GM19025 (cell line): ENCODE data around the gene TIMM44.

Experiments used
- ATAC-seq: cut with Tn5 transposase; IDR thresholded peaks from one replicate; pipeline ENCODE4 v1.9.1; 2021; ENCODE audit warnings: mild to moderate bottlenecking, low read depth, moderate library complexity; ENCODE audit not compliant: unreplicated experiment

Gene TIMM44

GRCh38 chr19:7883105-7883504 lies 60.4 kb downstream of the TIMM44 start:
- no peak for ATAC-seq

GRCh38 chr19:7881910-7882309 lies 61.6 kb downstream of the TIMM44 start:
- ATAC-seq: no peak

GRCh38 chr19:7879836-7880235 lies 63.6 kb downstream of the TIMM44 start:
- no peak for ATAC-seq

GRCh38 chr19:7879111-7879807 lies 64.2 kb downstream of the TIMM44 start:
- no peak for ATAC-seq

GRCh38 chr19:7877249-7877836 lies 66.1 kb downstream of the TIMM44 start:
- no peak for ATAC-seq
